EL (cell line): ENCODE data around the gene ASNS.
"Not testable (repeated sequence)": the region's sequence is repeated elsewhere in the genome, so short reads cannot be mapped to it uniquely, and the experiment has no call there.

ENCODE experiments used
- DNase-seq: peaks from one replicate; pipeline ENCODE4 v3.0.0-alpha.2; 2016

ASNS gene, protein sequence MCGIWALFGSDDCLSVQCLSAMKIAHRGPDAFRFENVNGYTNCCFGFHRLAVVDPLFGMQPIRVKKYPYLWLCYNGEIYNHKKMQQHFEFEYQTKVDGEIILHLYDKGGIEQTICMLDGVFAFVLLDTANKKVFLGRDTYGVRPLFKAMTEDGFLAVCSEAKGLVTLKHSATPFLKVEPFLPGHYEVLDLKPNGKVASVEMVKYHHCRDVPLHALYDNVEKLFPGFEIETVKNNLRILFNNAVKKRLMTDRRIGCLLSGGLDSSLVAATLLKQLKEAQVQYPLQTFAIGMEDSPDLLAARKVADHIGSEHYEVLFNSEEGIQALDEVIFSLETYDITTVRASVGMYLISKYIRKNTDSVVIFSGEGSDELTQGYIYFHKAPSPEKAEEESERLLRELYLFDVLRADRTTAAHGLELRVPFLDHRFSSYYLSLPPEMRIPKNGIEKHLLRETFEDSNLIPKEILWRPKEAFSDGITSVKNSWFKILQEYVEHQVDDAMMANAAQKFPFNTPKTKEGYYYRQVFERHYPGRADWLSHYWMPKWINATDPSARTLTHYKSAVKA

DNA sequence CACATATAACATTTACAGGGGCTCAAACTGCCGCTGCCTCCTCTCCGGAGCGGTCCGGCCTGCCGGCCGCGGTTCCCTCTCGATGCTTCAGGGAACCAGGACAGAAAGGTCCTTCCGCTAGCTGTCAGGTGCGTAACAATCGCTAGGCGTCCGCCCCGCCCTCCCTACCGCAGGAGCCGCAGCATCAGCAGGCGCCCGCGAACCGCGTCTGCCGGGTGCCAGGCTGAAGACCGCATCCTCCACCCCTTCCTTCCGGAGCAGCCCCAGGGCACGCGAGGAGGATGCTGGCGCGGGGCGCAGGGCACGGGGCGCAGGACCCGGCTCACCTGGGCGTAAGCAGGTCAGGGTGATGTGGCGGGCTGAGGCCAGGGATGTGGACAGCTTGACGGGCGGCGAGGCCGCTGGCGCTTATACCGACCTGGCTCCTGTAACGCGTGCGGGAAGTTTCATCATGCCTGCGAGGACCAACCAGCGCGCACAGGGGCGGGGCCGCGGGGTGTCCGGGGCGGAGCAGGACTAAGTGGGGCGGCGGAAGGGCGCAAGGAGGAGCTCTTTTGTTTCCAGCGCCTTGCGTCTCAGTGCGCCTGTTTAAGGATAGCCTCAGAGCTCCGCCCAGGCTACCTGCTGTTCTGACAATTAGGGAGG is at the start of gene ASNS:
ASNS (minus strand) TSS at position 384 of the 645 bp plus-strand sequence. CDS start 3,252 bp downstream, outside the sequence.
- DNase-seq, result peak; percentile 92

DNA sequence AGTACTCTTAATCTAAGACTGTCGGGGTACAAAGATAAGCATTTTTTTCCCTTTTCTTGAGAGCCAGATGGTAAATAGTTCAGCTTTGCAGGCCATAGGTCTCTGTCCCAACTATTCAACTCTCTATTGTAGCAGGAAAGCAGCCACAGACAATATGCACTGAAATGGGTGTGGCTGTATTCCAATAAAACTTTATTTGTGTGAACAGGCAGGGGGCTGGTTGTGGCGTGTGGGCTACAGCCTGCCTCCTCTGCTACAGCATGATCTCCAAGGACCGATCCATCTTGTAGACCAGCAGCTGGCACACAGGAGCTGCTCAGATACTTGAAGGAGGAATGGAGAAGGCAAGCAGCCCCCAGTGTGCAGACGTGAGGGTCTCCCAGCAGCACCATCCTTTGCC is 49.0 kb upstream of the ASNS start:
- DNase-seq, result not testable (repeated sequence)

DNA sequence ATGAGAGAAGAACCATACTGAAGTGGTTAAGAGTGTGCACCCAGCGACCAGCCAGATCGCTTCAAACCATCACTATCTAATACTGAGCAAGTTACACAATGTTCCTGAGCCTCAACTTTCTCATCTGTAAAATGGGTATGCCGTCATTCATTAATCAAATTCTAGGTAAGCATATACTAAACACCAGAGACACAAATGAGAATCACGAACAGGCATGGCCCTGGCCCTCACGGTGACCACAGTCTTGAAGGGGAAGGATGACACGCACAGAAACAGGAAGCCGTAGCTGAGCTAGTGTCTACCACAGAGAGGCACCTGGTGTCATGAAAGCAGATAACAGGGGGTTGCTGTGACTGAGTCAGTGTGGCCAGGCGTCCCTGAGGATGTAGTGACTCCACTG is 43.1 kb upstream of the ASNS start:
- DNase-seq, result not testable (repeated sequence)

DNA sequence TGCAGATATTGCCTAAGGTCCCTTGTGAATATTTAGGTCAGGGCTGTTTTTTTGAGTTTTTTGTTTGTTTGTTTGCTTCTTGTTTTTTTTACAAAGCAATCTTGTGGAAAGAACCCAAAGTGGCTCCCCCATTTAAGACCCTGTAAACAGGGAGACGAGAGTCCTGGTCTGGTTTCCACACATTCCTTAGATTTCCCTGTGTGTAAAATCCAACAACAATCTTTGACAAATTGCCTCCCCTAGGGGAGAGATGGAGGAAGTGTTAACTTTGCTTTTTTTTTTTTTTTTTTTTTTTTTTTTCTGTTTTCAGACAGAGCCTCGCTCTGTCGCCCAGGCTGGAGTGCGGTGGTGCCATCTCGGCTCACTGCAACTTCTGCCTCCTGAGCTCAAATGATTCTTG is 40.1 kb upstream of the ASNS start:
- not testable (repeated sequence) for DNase-seq

DNA sequence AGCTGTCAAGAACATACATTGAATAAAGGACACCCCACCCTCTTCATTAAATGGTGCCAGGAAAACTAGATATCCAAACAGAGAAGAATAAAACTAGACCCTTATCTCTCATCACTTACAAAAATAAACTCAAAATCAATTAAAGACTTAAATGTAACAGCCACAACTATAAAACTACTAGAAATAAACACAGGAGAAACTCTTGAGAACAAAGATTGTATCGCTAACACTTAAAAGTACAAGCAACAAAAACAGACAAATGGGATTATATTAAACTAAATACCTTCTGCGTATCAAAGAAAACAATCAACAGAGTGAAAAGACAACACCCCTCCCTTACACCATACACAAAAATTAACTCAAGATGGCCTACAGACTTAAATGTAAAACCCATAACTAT is 24.7 kb upstream of the ASNS start:
- DNase-seq, result not testable (repeated sequence)

DNA sequence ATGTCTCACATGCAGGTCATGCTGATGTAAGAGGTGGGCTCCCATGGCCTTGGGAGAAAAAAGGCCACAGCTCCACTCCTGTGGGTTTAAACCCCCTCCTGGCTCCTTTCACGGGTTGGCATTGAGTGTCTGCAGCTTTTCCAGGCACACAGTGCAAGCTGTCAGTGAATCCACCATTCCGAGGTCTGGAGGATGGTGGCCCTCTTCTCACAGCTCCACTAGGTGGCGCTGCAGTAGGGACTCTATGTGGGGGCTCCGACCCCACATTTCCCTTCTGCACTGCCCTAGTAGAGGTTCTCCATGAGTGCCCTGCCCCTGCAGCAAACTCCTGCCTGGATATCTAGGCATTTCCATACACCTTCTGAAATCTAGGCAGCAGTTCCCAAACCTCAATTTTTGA is 19.5 kb upstream of the ASNS start:
- not testable (repeated sequence) for DNase-seq

DNA sequence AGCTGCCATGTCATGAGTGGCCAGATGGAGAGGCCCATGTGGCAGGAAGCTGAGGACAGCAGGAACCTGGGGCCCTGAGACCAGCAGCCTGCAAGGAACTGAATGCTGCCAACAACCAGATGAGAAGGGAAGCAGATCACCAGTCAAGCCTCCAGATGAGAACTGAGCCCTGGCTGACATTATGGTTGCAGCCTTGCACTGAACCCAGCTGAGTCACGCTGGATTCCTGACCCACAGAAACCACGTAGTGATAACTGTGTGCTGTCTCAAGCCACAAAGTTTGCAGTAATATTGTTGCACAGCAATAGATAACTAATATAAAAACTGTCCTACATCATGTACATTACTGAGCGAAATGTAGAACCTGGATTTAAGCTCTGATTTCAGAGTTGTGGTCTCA is 7.3 kb upstream of the ASNS start:
- DNase-seq, result peak; percentile 7

DNA sequence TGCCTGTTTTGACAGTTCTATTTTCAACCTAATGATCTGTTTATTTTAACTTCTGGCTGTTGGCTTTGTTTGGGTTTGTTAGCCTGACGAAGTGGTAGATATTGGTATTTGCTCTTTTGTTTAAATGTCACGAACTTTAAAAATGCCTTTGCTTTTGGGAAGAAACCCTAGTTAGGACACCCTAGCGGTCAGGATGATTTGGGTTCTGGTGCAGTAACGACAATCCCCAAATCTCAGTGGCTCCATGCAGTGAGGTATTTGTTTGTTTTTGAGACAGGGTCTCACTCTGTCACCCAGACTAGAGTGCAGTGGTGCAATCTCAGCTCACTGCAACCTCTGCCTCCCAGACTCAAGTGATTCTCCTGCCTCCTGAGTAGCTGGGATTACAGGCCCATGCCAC is 2.7 kb upstream of the ASNS start:
- DNase-seq, result not testable (repeated sequence)

DNA sequence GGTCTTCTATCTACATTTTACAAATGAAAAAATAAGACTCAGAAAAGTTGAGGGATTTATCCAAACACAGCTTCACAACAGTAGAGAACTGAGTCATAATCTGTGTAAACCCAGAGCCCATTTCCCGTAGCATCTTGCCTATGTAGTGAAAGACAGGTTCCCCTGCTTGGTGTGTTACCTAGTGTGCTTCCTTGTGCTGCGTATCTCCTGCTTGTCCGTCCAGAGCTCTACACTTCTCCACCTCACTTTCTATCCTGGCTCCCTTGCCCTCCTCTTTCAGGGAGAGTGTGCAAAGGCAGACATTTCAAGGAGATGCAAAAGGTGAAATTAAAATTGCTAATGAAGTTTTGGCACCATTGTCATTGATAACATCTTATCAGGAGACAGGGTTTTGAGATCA is 1.4 kb upstream of the ASNS start:
- DNase-seq, result no peak

DNA sequence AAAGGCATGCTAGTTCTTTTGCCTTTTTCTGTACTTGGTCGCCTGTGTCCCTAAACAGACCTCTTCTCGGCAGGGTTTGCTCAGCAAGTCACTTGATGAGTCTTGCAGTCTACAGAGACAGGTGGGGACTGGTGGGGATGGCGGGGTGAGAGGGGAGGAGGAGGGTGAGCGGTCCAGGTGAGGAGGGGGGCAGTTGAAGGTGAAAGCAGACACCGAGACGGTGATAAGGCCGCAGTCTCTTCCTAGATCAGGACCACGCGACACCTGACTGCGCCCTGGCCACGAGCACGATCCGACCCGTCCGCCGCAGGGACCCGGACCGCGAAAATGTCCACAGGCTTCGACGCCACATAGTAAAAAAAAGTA is 566 bp downstream of the ASNS start:
- no peak for DNase-seq

DNA sequence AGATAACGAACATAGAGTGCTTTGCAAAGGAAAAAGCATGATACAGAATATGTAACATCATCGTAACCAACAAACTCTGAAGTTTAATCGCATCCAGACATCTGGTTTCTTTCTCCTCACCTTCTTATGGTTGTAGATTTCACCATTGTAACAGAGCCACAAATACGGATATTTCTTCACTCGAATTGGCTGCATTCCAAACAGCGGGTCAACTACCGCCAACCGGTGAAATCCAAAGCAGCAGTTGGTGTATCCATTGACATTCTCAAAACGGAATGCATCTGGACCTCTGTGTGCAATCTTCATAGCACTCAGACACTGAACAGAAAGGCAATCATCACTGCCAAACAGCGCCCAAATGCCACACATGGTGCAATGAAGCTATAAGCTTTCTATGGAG is 3.4 kb downstream of the ASNS start:
- no peak for DNase-seq

DNA sequence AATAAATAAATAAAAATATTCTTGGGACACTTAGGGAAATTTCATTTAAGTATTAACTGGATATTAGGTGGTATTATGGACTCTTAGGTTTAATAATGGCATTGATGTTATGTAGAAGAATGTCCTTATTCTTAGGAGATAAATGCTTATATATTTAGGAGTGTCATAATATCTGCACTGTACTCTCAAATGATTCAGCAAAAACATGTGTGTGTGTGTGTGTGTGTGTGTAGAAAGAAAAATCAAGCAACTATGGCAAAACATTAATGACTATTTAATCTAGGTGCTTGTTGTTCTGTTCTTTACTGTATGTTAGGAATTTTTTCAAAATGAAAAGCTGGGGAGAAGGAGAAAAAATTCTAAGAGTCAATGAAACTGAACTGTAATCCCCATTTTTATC is 3.9 kb downstream of the ASNS start:
- DNase-seq, result no peak

DNA sequence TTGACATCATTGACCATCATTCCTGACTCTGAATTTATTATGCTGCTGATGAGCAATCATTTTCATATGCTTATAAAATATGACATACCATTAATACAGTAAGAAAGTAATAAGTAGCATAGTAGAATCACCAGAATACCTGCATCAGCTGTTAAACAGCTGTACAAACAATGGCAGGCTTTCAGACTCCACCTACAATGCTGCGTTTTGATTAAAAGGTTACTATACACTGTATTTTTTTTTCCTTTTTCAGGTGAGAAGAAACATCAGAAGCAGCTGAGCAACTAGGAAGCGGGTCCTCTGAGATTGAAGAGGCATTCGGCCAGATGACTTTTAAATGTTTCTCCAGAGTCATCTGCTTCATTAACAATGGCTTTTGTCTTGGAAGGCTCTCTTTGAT is 7.1 kb downstream of the ASNS start:
- DNase-seq, result no peak

DNA sequence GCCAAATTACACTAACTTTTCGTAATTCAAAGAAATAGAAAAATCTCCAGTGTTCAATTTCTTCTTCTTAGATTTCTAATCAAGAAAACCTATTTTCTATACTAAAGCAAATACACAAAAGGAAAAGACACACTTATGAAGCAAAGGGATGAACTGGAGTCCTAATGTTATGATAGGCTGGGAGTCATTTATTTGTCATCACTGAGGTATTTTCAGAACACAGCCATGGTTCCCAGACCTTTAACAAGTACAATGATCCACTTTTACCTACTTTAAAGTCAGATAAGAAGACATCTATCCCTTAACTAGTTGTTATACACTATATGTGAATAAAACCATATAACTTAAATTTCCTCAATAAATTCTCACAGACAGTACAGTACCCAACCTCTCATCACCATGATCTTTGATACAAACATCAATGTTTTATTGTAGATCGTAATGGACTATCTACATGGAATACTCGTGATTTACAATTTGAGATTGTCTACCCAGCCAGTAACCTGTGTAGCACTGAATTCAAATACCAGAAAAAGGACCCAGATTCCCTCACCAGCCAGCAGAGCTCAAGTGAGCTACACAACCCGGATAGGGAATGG is 12.5 kb downstream of the ASNS start:
- peak; percentile 30 for DNase-seq

DNA sequence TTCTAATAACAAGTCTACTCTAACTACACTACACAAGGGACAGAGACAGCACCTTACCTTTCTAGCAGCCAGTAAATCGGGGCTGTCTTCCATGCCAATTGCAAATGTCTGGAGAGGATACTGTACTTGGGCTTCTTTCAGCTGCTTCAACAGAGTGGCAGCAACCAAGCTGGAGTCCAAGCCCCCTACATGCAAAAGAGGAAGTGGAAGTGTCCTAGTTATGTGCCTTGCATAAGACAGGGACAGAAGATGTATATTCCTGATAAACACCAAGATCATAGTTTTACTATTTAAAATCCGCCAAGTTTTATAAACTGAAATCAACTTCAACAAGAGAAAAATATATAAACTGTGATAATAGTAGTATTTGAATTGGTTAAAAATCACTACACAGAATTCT is 14.0 kb downstream of the ASNS start:
- no peak for DNase-seq

DNA sequence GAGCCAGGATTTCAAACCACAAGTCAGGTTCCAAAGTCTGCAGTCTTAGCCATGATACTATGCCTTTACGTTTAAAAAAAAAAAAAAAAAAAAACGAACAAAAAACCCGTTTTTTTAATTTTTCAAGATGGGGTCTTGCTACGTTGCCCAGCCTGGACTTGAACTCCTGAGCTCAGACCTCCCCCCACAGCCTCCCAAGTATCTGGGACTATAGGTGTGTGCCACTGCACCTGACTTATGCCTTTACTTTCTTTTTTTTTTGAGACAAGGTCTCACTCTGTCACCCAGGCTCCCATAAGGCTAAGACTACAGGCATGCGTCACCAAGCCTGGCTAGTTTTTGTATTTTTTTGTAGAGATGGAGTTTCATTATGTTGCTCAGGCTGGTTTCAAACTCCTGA is 14.7 kb downstream of the ASNS start:
- no peak for DNase-seq

DNA sequence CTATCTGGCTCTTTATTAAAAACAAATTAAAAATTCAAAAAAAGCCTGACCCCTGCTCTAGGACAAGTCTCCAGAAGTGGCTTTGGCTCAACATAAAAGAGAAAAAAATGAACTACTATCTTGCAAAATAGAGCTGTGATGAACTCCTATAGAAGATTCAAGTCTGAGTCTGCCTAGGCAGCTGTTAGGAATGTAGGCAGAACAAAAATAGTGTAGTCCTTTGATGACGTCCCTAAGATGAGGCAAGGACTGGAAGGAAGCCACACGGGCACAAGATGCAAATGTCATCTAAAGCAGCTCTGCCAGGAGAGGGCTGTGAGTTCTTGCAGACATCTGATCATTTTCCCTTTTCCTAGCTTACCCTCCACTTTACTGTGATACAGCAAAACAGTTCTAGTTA is 20.5 kb downstream of the ASNS start:
- DNase-seq, result no peak

DNA sequence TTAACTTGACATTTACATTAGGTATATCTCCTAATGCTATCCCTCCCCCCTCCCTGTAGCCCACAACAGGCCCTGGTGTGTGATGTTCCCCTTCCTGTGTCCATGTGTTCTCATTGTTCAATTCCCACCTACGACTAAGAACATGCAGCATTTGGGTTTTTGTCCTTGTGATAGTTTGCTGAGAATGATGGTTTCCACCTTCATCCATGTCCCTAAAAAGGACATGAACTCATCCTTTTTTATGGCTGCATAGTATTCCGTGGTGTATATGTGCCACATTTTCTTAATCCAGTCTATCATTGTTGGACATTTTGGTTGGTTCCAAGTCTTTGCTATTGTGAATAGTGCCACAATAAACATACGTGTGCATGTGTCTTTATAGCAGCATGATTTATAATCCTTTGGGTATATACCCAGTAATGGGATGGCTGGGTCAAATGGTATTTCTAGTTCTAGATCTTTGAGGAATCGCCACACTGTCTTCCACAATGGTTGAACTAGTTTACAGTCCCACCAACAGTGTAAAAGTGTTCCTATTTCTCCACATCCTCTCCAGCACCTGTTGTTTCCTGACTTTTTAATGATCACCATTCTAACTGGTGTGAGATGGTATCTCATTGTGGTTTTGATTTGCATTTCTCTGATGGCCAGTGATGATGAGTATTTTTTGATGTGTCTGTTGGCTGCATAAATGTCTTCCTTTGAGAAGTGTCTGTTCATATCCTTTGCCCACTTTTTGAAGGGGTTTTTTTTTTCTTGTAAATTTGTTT is 21.8 kb downstream of the ASNS start:
- not testable (repeated sequence) for DNase-seq

DNA sequence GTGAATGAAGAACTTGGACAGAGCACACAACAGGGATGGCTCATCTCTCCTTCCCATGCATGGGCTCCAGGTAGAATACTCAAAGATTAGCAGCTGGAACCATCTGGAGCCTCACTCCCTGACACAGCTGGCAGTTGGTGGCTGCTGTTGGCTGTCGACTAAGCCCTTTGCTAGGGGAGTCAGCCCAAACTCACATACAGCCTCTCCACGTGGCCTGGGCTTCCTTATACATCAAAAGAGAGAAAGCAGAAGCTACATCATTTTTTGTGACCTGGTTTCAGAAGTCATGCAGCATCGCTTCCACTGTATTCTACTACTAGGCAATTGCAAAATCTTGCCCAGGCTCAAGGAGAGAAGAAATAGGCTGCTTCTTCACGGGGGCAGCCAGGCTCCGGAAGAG is 24.4 kb downstream of the ASNS start:
- DNase-seq, result no peak

DNA sequence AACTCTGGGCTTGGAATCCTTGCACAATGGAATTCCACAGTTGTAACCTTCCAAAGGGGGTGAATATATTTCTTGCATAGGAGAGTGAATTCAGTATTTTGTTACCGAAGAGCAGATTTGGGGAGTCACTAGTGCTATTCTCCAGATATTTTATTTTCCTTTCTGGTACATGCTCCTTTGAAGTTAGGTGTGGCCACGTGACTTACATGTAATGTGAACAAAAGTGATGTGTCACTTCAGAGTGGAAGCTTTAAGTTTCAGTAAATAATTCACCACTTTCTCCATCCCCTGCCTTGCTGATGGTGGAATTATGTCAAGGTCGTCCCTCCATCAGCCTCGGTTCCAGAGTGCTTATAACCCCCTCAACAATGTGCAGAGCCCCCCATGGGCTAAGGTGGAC is 25.3 kb downstream of the ASNS start:
- no peak for DNase-seq

DNA sequence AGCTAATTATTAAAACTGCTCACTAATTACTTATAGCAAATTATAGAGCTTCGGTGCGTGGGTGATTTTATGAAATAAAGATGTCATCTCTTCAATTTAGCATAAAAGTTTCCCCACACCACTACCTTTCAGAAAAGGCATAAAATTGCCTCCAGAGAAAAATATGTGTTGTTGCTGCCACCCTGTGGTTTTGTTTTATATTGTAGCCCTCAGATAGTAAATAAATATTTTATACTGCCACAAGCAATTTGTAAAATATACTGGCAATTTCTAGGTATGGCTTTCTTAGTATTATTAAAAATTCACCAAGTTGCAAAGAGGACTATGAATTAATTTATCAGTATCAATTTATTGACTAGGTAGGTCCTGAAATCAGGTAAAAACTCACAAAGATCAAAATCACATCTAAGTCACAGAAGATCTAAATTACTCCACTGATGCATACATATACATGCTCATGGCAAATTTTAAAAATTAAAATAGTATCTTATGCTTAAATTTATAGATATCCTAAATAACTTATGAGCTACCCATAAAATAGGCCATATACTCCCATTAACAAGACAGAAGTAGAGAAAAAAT is 26.5 kb downstream of the ASNS start:
- DNase-seq, result peak; percentile 13

DNA sequence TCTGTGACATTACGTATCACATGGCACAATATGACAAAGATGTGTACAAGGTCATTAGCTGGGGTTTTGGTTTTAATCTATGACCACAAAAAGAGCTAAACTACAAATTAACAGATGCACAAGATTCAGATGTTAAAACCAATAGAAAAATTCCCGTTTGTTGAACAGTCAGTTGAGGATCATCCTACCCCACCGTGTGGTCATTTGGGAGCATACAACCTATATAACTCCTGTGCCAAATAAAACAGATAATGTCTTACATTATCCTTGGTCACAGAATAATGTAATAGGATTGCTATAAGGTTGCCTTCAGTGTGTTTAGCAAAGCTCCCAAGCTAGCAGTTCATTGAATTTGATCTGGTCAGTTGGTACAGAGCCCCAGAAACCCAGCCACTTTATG is 28.2 kb downstream of the ASNS start:
- no peak for DNase-seq
